GM23248 (cell line): ENCODE data around the gene RASIP1.
"Not testable (repeated sequence)": the region's sequence is repeated elsewhere in the genome, so short reads cannot be mapped to it uniquely, and the experiment has no call there.

Experiments
- EZH2 ChIP-seq: fragments of 200-600 bp; sonication (generic); IDR thresholded peaks from 2 replicates; pipeline ENCODE4 v1.6.1; 2018; ENCODE audit warnings: antibody characterized with exemption, mild to moderate bottlenecking; ENCODE audit not compliant: insufficient read depth, poor library complexity, severe bottlenecking
- EZH2phosphoT487 ChIP-seq: fragments of 200-600 bp; sonication (generic); IDR thresholded peaks from 2 replicates; pipeline ENCODE4 v1.6.1; 2018; ENCODE audit warnings: antibody characterized with exemption, moderate library complexity, mild to moderate bottlenecking, low read depth; ENCODE audit not compliant: insufficient read depth

- TF ChIP-seq EZH2, EZH2phosphoT487: not testable (repeated sequence)
Observed at GRCh38 chr19:48686637-48687036, 53.8 kb downstream of the RASIP1 start.
